ENCODE results near the gene PCID2. TPM values are rescaled to one million over a fixed set of nuclear protein-coding genes. Genes with fewer than 3 reads are reported as not detected.
"Not testable (repeated sequence)": the region's sequence is repeated elsewhere in the genome, so short reads cannot be mapped to it uniquely, and the experiment has no call there.

The PCID2 gene
- total RNA-seq, 1 donor from 2014 or later, result 44.9 TPM

- H3K27ac ChIP-seq, result no peak overlapping the region
- intact Hi-C loops (cut with DNase I), result no loop called here
- no peaks in the 10 kb centered on the region for H3K36me3 ChIP-seq
- no peak overlapping the region for H3K4me3 ChIP-seq
- TF ChIP-seq, protein P1, sequence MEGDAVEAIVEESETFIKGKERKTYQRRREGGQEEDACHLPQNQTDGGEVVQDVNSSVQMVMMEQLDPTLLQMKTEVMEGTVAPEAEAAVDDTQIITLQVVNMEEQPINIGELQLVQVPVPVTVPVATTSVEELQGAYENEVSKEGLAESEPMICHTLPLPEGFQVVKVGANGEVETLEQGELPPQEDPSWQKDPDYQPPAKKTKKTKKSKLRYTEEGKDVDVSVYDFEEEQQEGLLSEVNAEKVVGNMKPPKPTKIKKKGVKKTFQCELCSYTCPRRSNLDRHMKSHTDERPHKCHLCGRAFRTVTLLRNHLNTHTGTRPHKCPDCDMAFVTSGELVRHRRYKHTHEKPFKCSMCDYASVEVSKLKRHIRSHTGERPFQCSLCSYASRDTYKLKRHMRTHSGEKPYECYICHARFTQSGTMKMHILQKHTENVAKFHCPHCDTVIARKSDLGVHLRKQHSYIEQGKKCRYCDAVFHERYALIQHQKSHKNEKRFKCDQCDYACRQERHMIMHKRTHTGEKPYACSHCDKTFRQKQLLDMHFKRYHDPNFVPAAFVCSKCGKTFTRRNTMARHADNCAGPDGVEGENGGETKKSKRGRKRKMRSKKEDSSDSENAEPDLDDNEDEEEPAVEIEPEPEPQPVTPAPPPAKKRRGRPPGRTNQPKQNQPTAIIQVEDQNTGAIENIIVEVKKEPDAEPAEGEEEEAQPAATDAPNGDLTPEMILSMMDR (IDR thresholded peaks at IDR 0.05), result no peak
- TF ChIP-seq POLR2A (IDR thresholded peaks at IDR 0.05) (no peak), POLR2AphosphoS5 (IDR thresholded peaks at IDR 0.05; ENCODE audit: insufficient read depth in 1 of 2, low read depth in 1 of 2) (no peak)
- no peaks in the 10 kb centered on the region for H3K27me3 ChIP-seq
- no peaks in the 10 kb centered on the region for H3K9me3 ChIP-seq
- H3K4me1 ChIP-seq, result no peaks in the 10 kb centered on the region
- DNase-seq (ENCODE audit: extremely low spot score in 2 of 2), result no peak
Observed at GRCh38 chr13:113166266-113166665, 42.2 kb downstream of the PCID2 start.

DNA sequence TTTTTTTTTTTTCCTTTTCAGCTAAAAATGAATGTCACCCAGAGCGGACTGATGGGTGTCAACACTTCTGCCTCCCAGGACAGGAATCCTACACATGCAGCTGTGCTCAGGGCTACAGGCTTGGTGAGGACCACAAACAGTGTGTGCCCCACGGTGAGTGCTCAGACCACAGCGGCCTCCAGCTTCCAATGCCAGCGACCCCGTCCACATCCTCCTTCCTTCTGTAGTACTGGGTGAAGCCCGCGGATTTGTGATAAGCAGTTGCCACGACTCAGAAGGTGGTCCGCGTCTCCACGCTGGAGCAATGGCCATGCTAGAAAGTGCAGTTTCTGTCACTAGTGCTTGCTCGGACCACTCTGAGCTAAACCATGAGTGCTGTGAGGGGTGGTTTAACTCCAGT lies 44.0 kb downstream of the PCID2 start:
- DNase-seq (ENCODE audit: extremely low spot score in 2 of 2), result no peak
- H3K36me3 ChIP-seq, result no peaks in the 10 kb centered on the region
- H3K27ac ChIP-seq, result no peak overlapping the region
- no peaks in the 10 kb centered on the region for H3K9me3 ChIP-seq
- no peaks in the 10 kb centered on the region for H3K27me3 ChIP-seq
- TF ChIP-seq POLR2AphosphoS5 (IDR thresholded peaks at IDR 0.05; ENCODE audit: insufficient read depth in 1 of 2, low read depth in 1 of 2) (no peak), POLR2A (IDR thresholded peaks at IDR 0.05) (no peak)
- TF ChIP-seq, protein P1 (IDR thresholded peaks at IDR 0.05), result no peak
- intact Hi-C loops (cut with DNase I), result no loop called here
- no peak overlapping the region for H3K4me3 ChIP-seq
- H3K4me1 ChIP-seq, result no peaks in the 10 kb centered on the region

DNA sequence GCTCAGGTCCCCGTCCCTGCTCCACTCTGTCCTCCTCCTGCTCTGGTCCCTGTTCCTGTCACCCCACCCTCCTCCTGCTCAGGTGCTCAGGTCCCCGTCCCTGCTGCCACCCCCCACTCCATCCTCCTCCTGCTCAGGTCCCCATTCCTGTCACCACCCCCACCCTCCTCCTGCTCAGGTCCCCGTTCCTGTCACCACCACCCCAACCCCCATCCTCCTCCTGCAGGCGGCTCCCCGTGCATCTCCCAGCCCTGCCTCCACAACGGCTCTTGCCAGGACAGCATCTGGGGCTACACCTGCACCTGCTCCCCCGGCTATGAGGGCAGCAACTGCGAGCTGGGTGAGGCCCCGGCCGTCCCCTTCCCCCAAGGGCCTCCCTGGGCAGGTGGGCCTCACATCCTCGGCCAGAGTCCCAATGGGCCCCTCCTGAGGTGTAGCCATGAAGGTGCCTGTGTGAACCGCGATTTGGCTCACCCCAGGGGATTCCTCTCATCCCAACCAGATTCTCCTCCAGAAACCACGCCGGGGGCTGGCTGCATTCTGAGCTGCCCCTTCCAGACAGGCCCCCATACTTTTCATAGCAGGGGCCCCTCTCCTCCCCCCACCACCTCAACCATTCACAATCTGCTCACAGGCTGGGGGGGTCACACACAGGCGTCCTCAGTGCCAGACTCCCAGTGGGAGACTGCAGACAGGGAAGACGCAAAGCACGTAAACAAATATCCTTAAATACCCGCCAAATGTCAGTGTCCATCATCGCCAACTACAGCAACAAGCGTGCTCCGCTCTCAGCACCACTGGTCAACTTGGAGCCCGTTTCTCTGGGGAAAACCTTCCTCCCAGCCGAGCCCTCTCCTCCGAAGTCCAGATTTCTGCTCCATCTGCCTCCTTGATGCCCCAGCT lies 45.4 kb downstream of the PCID2 start:
- intact Hi-C loops (cut with DNase I), result no loop called here
- no peaks in the 10 kb centered on the region for H3K9me3 ChIP-seq
- no peaks in the 10 kb centered on the region for H3K36me3 ChIP-seq
- no peak overlapping the region for H3K4me3 ChIP-seq
- DNase-seq (ENCODE audit: extremely low spot score in 2 of 2), result no peak
- no peak overlapping the region for H3K27ac ChIP-seq
- H3K27me3 ChIP-seq, result no peaks in the 10 kb centered on the region
- TF ChIP-seq POLR2A (IDR thresholded peaks at IDR 0.05), result no peak
- no peak for TF ChIP-seq POLR2AphosphoS5 (IDR thresholded peaks at IDR 0.05; ENCODE audit: insufficient read depth in 1 of 2, low read depth in 1 of 2)
- TF ChIP-seq, protein P1 (IDR thresholded peaks at IDR 0.05), result no peak
- H3K4me1 ChIP-seq, result no peaks in the 10 kb centered on the region

GRCh38 chr13:113161975-113162374 lies 46.5 kb downstream of the PCID2 start:
- H3K27me3 ChIP-seq; intact Hi-C loops (cut with DNase I); H3K36me3 ChIP-seq; H3K4me3 ChIP-seq; H3K9me3 ChIP-seq; DNase-seq (ENCODE audit: extremely low spot score in 2 of 2); H3K27ac ChIP-seq; H3K4me1 ChIP-seq: not testable (repeated sequence)

- Histone ChIP-seq H3K36me3 (no peaks in the 10 kb centered on the region), H3K27me3 (no peaks in the 10 kb centered on the region), H3K4me3 (no peak overlapping the region), H3K27ac (no peak overlapping the region), H3K4me1 (no peaks in the 10 kb centered on the region), H3K9me3 (no peaks in the 10 kb centered on the region)
- intact Hi-C loops (cut with DNase I), result no loop called here
- no peak for DNase-seq (ENCODE audit: extremely low spot score in 2 of 2)
- TF ChIP-seq, protein P1 (IDR thresholded peaks at IDR 0.05), result no peak
- TF ChIP-seq POLR2A (IDR thresholded peaks at IDR 0.05) (no peak), POLR2AphosphoS5 (IDR thresholded peaks at IDR 0.05; ENCODE audit: insufficient read depth in 1 of 2, low read depth in 1 of 2) (no peak)
Observed at GRCh38 chr13:113161433-113161832, 47.0 kb downstream of the PCID2 start.
